ENCODE measurements around the gene TADA1.

TADA1 gene
- long read RNA-seq, transcript TADA1-201 (8 exons, 2,159 nt): major isoform, 156 of 166 reads
- long read RNA-seq, partial matches to known transcripts: 1 of 166 reads
- long read RNA-seq, other reads (novel, unspliced or antisense): 9 of 166 reads

- TF ChIP-seq POLR2AphosphoS5 (IDR thresholded peaks at IDR 0.05; ENCODE audit: low read depth) (peak; percentile 86), REST (IDR thresholded peaks at IDR 0.05; ENCODE audit: insufficient replicate concordance, low read depth) (peak; percentile 53), SPI1 (IDR thresholded peaks at IDR 0.05; ENCODE audit: borderline replicate concordance, low read depth) (peak; percentile 41; the same call in 1 of the 2 replicates), CTCF (IDR thresholded peaks at IDR 0.05; ENCODE audit: insufficient read depth, low read length) (no peak), GABPA (IDR thresholded peaks at IDR 0.05; ENCODE audit: low read depth) (peak; percentile 44; the same call in 1 of the 2 replicates)
- DNase-seq (ENCODE audit: low read depth in 1 of 2, low spot score in 1 of 2): peak; percentile 96 to 99
- Histone ChIP-seq H3K27me3 (ENCODE audit: insufficient read depth, poor library complexity, severe bottlenecking) (no peaks in the 10 kb centered on the region), H3K4me3 (replicated peaks; ENCODE audit: insufficient read depth, low read length) (peak within 1 kb of the TSS; percentile 91), H3K27ac (replicated peaks) (peak within 1 kb of the TSS; percentile 82)
These were observed at the start of gene TADA1 for GRCh38 chr1:166875734-166876539. TADA1 (minus strand) TSS chr1:166876264; CDS start chr1:166876233, 31 bp downstream.

- no peak overlapping the region for H3K4me3 ChIP-seq (replicated peaks; ENCODE audit: insufficient read depth, low read length)
- TF ChIP-seq CTCF (IDR thresholded peaks at IDR 0.05; ENCODE audit: insufficient read depth, low read length): no peak
- TF ChIP-seq SPI1 (IDR thresholded peaks at IDR 0.05; ENCODE audit: borderline replicate concordance, low read depth): peak; percentile 83
- peaks cover 5% of the 10 kb centered on the region for H3K27me3 ChIP-seq (ENCODE audit: insufficient read depth, poor library complexity, severe bottlenecking)
- H3K27ac ChIP-seq (replicated peaks): no peak overlapping the region
- DNase-seq (ENCODE audit: low read depth in 1 of 2, low spot score in 1 of 2): peak in 1 of 2 experiments; percentile 40
These were observed 48.9 kb upstream of the TADA1 start for GRCh38 chr1:166924823-166925541.

GRCh38 chr1:166920561-166921475 lies 44.8 kb upstream of the TADA1 start:
- Histone ChIP-seq H3K27me3 (ENCODE audit: insufficient read depth, poor library complexity, severe bottlenecking) (peaks cover 5% of the 10 kb centered on the region), H3K27ac (replicated peaks) (no peak overlapping the region), H3K4me3 (replicated peaks; ENCODE audit: insufficient read depth, low read length) (no peak overlapping the region)
- TF ChIP-seq GABPA (IDR thresholded peaks at IDR 0.05; ENCODE audit: low read depth): no peak
- TF ChIP-seq CTCF (IDR thresholded peaks at IDR 0.05; ENCODE audit: insufficient read depth, low read length): no peak
- no peak for TF ChIP-seq REST (IDR thresholded peaks at IDR 0.05; ENCODE audit: insufficient replicate concordance, low read depth)
- TF ChIP-seq POLR2AphosphoS5 (IDR thresholded peaks at IDR 0.05; ENCODE audit: low read depth): no peak
- no peak for TF ChIP-seq SPI1 (IDR thresholded peaks at IDR 0.05; ENCODE audit: borderline replicate concordance, low read depth)
- DNase-seq (ENCODE audit: low read depth in 1 of 2, low spot score in 1 of 2): no peak

Data from HL-60 (cell line).